GM18511 (cell line): Measurements from ENCODE around the gene CCNL2.
"Not testable (repeated sequence)": the region's sequence is repeated elsewhere in the genome, so short reads cannot be mapped to it uniquely, and the experiment has no call there.

Source experiments
- ATAC-seq: cut with Tn5 transposase; IDR thresholded peaks from one replicate; pipeline ENCODE4 v1.9.1; 2021; ENCODE audit warnings: mild to moderate bottlenecking, moderate library complexity; ENCODE audit not compliant: unreplicated experiment

Gene CCNL2

GRCh38 chr1:1399187-1399871 lies at the start of gene CCNL2:
CCNL2 (minus strand) TSS chr1:1399335; CDS start chr1:1399306, 29 bp downstream.
- ATAC-seq, result peak; percentile 95

GRCh38 chr1:1446631-1447030 lies 47.5 kb upstream of the CCNL2 start:
- ATAC-seq, result not testable (repeated sequence)

GRCh38 chr1:1442069-1442770 lies 43.1 kb upstream of the CCNL2 start:
- ATAC-seq, result no peak

- no peak for ATAC-seq
These were observed 42.1 kb upstream of the CCNL2 start for GRCh38 chr1:1441002-1441888.

GRCh38 chr1:1440262-1441001 lies 41.3 kb upstream of the CCNL2 start:
- ATAC-seq, result no peak

GRCh38 chr1:1439546-1440261 lies 40.6 kb upstream of the CCNL2 start:
- no peak for ATAC-seq

- no peak for ATAC-seq
These were observed 39.6 kb upstream of the CCNL2 start for GRCh38 chr1:1438531-1439381.

- ATAC-seq, result peak; percentile 59
These were observed 38.8 kb upstream of the CCNL2 start for GRCh38 chr1:1437904-1438376.

- ATAC-seq, result no peak
These were observed 38.1 kb upstream of the CCNL2 start for GRCh38 chr1:1437033-1437903.

- ATAC-seq, result no peak
These were observed 37.5 kb upstream of the CCNL2 start for GRCh38 chr1:1436630-1437032.

GRCh38 chr1:1435911-1436629 lies 36.9 kb upstream of the CCNL2 start:
- ATAC-seq, result no peak

GRCh38 chr1:1435106-1435903 lies 36.2 kb upstream of the CCNL2 start, which contains the start of gene VWA1:
VWA1 (plus strand) TSS chr1:1435690; CDS start chr1:1435749, 59 bp downstream.
- ATAC-seq, result no peak

GRCh38 chr1:1434824-1435105 lies 35.6 kb upstream of the CCNL2 start:
- ATAC-seq, result no peak

- no peak for ATAC-seq
These were observed 35.1 kb upstream of the CCNL2 start for GRCh38 chr1:1434131-1434823.

GRCh38 chr1:1433804-1434130 lies 34.6 kb upstream of the CCNL2 start:
- ATAC-seq, result no peak
